Medulla oblongata (tissue), 1 donor: Measurements from ENCODE around the gene FAM168A.
"Not testable (repeated sequence)": the region's sequence is repeated elsewhere in the genome, so short reads cannot be mapped to it uniquely, and the experiment has no call there.

ENCODE experiments used
- DNase-seq: peaks from one replicate; pipeline ENCODE4 v3.0.0-alpha.2; 2015; ENCODE audit errors: extremely low spot score

FAM168A gene

GRCh38 chr11:73519266-73519665 is 78.6 kb downstream of the FAM168A start:
- DNase-seq = no peak

- DNase-seq = no peak
These were observed 79.7 kb downstream of the FAM168A start for GRCh38 chr11:73518195-73518594.

GRCh38 chr11:73516080-73516479 is 81.8 kb downstream of the FAM168A start:
- DNase-seq = no peak

- DNase-seq = no peak
These were observed 84.2 kb downstream of the FAM168A start for GRCh38 chr11:73513707-73514106.

- peak; percentile 33 for DNase-seq
These were observed 87.0 kb downstream of the FAM168A start for GRCh38 chr11:73510877-73511276.

GRCh38 chr11:73510106-73510505 is 87.8 kb downstream of the FAM168A start:
- DNase-seq = no peak

GRCh38 chr11:73509188-73509587 is 88.7 kb downstream of the FAM168A start:
- DNase-seq = no peak

GRCh38 chr11:73508243-73509176 is 89.4 kb downstream of the FAM168A start:
- DNase-seq = no peak

GRCh38 chr11:73507086-73507485 is 90.8 kb downstream of the FAM168A start:
- no peak for DNase-seq

- no peak for DNase-seq
These were observed 91.9 kb downstream of the FAM168A start for GRCh38 chr11:73506038-73506437.

- DNase-seq = no peak
These were observed 99.6 kb downstream of the FAM168A start for GRCh38 chr11:73498343-73498742.

GRCh38 chr11:73496134-73496533 is 101.8 kb downstream of the FAM168A start:
- no peak for DNase-seq

GRCh38 chr11:73495731-73496130 is 102.2 kb downstream of the FAM168A start:
- no peak for DNase-seq

GRCh38 chr11:73493956-73494598 is 103.8 kb downstream of the FAM168A start:
- peak; percentile 68 for DNase-seq

GRCh38 chr11:73481626-73482025 is 116.3 kb downstream of the FAM168A start:
- no peak for DNase-seq

GRCh38 chr11:73480677-73481076 is 117.2 kb downstream of the FAM168A start:
- no peak for DNase-seq

GRCh38 chr11:73478737-73479347 is 119.1 kb downstream of the FAM168A start:
- DNase-seq = peak; percentile 34

- DNase-seq = no peak
These were observed 120.4 kb downstream of the FAM168A start for GRCh38 chr11:73477518-73477917.

- no peak for DNase-seq
These were observed 122.3 kb downstream of the FAM168A start for GRCh38 chr11:73475549-73476095.

- no peak for DNase-seq
These were observed 124.7 kb downstream of the FAM168A start for GRCh38 chr11:73473252-73473651.

- DNase-seq = not testable (repeated sequence)
These were observed 127.8 kb downstream of the FAM168A start for GRCh38 chr11:73470036-73470612.

GRCh38 chr11:73469401-73469800 is 128.5 kb downstream of the FAM168A start:
- no peak for DNase-seq
